GM11168 (cell line): ENCODE measurements around the gene THAP5.
"Not testable (repeated sequence)": the region's sequence is repeated elsewhere in the genome, so short reads cannot be mapped to it uniquely, and the experiment has no call there.

Experiments
- in situ Hi-C: fragments of 300-500 bp; cut with MboI; formaldehyde crosslinking; loops from one replicate; pipeline ENCODE4 v1.12.0; 2022; ENCODE audit warnings: low sequenced_read_pairs; ENCODE audit not compliant: unreplicated experiment

The THAP5 gene

GRCh38 chr7:108586274-108586710 is 16.8 kb upstream of the THAP5 start:
- in situ Hi-C loops: no loop called here

GRCh38 chr7:108585843-108586242 is 16.3 kb upstream of the THAP5 start:
- in situ Hi-C loops: no loop called here

- in situ Hi-C loops: no loop called here
Measured at GRCh38 chr7:108584211-108584610, 14.7 kb upstream of the THAP5 start.

- in situ Hi-C loops: no loop called here
Measured at GRCh38 chr7:108581655-108582491, 12.4 kb upstream of the THAP5 start.

- in situ Hi-C loops: no loop called here
Measured at GRCh38 chr7:108580298-108580697, 10.8 kb upstream of the THAP5 start.

GRCh38 chr7:108578937-108579336 is 9.4 kb upstream of the THAP5 start:
- in situ Hi-C loops: no loop called here

- in situ Hi-C loops: no loop called here
Measured at GRCh38 chr7:108576116-108576515, 6.6 kb upstream of the THAP5 start.

- in situ Hi-C loops: no loop called here
Measured at GRCh38 chr7:108575156-108575555, 5.7 kb upstream of the THAP5 start.

- in situ Hi-C loops: no loop called here
Measured at GRCh38 chr7:108572480-108572879, 3.0 kb upstream of the THAP5 start.

- in situ Hi-C loops: no loop called here
Measured at GRCh38 chr7:108570146-108570755, 745 bp upstream of the THAP5 start.

GRCh38 chr7:108568801-108569380 is 615 bp downstream of the THAP5 start:
- in situ Hi-C loops: no loop called here

GRCh38 chr7:108565987-108566386 is 3.5 kb downstream of the THAP5 start:
- in situ Hi-C loops: no loop called here

GRCh38 chr7:108561047-108561619 is 8.4 kb downstream of the THAP5 start:
- in situ Hi-C loops: no loop called here

GRCh38 chr7:108559253-108559652 is 10.3 kb downstream of the THAP5 start:
- in situ Hi-C loops: no loop called here

- in situ Hi-C loops: no loop called here
Measured at GRCh38 chr7:108557617-108558016, 11.9 kb downstream of the THAP5 start.

- in situ Hi-C loops: no loop called here
Measured at GRCh38 chr7:108557191-108557590, 12.3 kb downstream of the THAP5 start.

GRCh38 chr7:108556665-108557064 is 12.8 kb downstream of the THAP5 start:
- in situ Hi-C loops: not testable (repeated sequence)

- in situ Hi-C loops: not testable (repeated sequence)
Measured at GRCh38 chr7:108548141-108548896, 21.2 kb downstream of the THAP5 start.

- in situ Hi-C loops: no loop called here
Measured at GRCh38 chr7:108541478-108541877, 28.0 kb downstream of the THAP5 start.

- in situ Hi-C loops: not testable (repeated sequence)
Measured at GRCh38 chr7:108538685-108539084, 30.8 kb downstream of the THAP5 start.
